Omental fat pad (tissue), 4 donors: Measurements from ENCODE around the gene SPP1. TPM values are rescaled to one million over a fixed set of nuclear protein-coding genes. Genes with fewer than 3 reads are reported as not detected.

Source experiments
- ATAC-seq: fragments of 150-250 bp; one replicate; pipeline ENCODE4 v1.9.1; 2016; ENCODE audit warnings: mild to moderate bottlenecking, moderate library complexity; ENCODE audit not compliant: low FRiP score
- DNase-seq: peaks from one replicate; pipeline ENCODE4 v3.0.0-alpha.2; 2019; ENCODE audit warnings: low spot score
- CTCF ChIP-seq, 3 donors: fragments of 450-650 bp; IDR thresholded peaks; one replicate each; pipeline ENCODE4 v1.5.1; 2016 to 2017; ENCODE audit warnings: antibody characterized with exemption in 3 of 3, mild to moderate bottlenecking in 3 of 3, moderate library complexity in 2 of 3
- total RNA-seq, 4 donors: library from RNA; depleted of rRNA; stranded (reverse); fragments of >200 nt; gene quantifications; one replicate each; pipeline ENCODE4 v1.1.0, GENCODE V29; 2016

The SPP1 gene
- total RNA-seq, 4 donors from 2014 or later: 7.9 to 1,073 (median 45.8) TPM

DNA sequence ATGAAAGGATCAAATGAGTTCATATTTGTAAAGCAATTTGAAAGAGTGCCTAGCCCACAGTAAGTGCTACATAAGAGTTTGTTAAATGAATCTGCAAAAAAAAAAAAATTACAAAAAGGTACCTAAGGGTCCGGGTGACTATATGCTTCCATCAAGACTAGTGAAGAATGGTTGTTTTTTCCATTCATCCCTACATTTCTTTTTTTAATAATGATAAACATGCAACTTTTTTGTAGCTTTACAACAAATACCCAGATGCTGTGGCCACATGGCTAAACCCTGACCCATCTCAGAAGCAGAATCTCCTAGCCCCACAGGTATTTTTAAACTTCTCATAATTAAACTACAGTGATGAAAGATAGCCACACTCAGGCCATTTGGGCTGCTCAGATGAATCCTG is 4.3 kb downstream of the SPP1 start:
- no peak for DNase-seq
- ATAC-seq: no peak
- no peak for TF ChIP-seq CTCF (IDR thresholded peaks at IDR 0.05)

- TF ChIP-seq CTCF (IDR thresholded peaks at IDR 0.05): no peak
- ATAC-seq: no peak
- no peak for DNase-seq
Measured at GRCh38 chr4:87981486-87981885, 6.0 kb downstream of the SPP1 start.

- ATAC-seq (no peak), DNase-seq (no peak)
- no peak for TF ChIP-seq CTCF (IDR thresholded peaks at IDR 0.05)
Measured at GRCh38 chr4:87982036-87982435, 6.5 kb downstream of the SPP1 start.

GRCh38 chr4:87982446-87983010 is 7.0 kb downstream of the SPP1 start:
- ATAC-seq: no peak
- no peak for TF ChIP-seq CTCF (IDR thresholded peaks at IDR 0.05)
- no peak for DNase-seq

DNA sequence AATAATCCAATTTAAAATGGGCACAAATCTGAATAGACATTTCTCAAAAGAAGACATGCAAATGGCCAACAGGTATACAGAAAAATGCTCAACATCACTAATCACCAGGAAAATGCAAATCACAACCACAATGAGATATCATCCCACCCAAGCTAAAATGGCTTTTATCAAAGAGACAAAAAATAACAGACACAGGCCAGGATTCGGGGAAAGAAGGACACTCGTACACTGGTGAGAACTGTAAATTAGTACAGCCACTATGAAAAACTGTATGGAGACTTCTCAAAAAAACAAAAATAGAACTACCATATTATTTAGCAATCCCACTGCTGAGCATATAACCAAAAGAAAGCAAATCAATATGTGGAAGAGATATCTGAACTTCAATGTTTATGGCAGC is 8.5 kb downstream of the SPP1 start:
- DNase-seq (no peak), ATAC-seq (no peak)
- TF ChIP-seq CTCF (IDR thresholded peaks at IDR 0.05): no peak

DNA sequence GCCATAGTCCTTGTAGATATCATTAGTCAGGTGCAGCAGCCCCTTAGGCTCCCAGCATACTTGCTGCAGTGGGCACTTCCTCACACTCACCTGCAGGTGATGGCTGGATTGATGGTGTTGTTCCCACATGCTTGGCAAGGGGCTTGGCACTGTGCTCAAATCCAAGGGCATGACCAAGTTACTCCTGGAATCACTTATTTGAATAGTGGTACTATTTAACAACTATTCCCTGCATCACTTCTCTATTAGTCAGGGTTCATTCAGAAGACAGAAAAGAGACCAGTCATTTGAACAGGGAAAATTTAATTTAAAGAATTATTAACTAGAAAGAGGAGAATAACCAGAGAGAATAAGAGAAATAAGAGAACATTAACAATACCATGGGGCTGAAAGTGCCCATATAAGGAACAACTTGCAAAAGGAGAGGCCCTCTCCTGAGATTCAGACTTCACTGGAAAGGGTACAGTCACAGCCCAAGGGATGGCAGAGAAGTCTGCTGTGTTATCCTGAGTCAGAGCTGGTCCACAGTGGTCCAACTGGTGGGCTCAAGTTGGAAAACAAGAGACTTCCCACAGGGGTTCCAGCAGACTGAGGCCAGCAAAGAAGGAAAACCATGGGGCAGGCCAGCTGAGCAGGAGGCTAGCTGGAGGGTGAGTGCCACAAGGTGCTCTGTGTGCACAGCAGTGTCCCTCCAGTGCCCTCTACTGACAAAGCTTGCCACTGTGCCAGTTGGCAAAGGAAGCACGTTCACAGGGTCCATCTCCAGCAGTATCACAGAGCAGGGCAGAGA is 9.8 kb downstream of the SPP1 start:
- DNase-seq: no peak
- TF ChIP-seq CTCF (IDR thresholded peaks at IDR 0.05): no peak
- no peak for ATAC-seq

- DNase-seq (no peak), ATAC-seq (no peak)
- no peak for TF ChIP-seq CTCF (IDR thresholded peaks at IDR 0.05)
Measured at GRCh38 chr4:87985887-87986200, 10.3 kb downstream of the SPP1 start.
